DMS53 treated with DMSO at 0.1 percent for 48 hours (cell line): ENCODE results near the gene SMYD5.
"Not testable (repeated sequence)": the region's sequence is repeated elsewhere in the genome, so short reads cannot be mapped to it uniquely, and the experiment has no call there.

ENCODE experiments used
- DNase-seq: peaks from one replicate; lab custom pipeline; 2025; ENCODE audit not compliant: unreplicated experiment; lab: John Stamatoyannopoulos, UW

The SMYD5 gene

GRCh38 chr2:73214120-73215035, at the start of gene SMYD5:
SMYD5 (plus strand) TSS chr2:73214245; CDS start chr2:73214267, 22 bp downstream.
- DNase-seq = peak; percentile 47

GRCh38 chr2:73165978-73166377, 48.1 kb upstream of the SMYD5 start:
- DNase-seq = not testable (repeated sequence)

- not testable (repeated sequence) for DNase-seq
Measured at GRCh38 chr2:73166813-73167212, 47.2 kb upstream of the SMYD5 start.

- not testable (repeated sequence) for DNase-seq
Measured at GRCh38 chr2:73168348-73168747, 45.7 kb upstream of the SMYD5 start.

- not testable (repeated sequence) for DNase-seq
Measured at GRCh38 chr2:73170341-73170740, 43.7 kb upstream of the SMYD5 start.

GRCh38 chr2:73172963-73173362, 41.1 kb upstream of the SMYD5 start:
- DNase-seq = no peak

GRCh38 chr2:73173781-73174180, 40.3 kb upstream of the SMYD5 start:
- no peak for DNase-seq

GRCh38 chr2:73174244-73174643, 39.8 kb upstream of the SMYD5 start:
- DNase-seq = no peak

GRCh38 chr2:73174941-73175662, 38.9 kb upstream of the SMYD5 start:
- DNase-seq = no peak

GRCh38 chr2:73175663-73176204, 38.3 kb upstream of the SMYD5 start:
- DNase-seq = peak; percentile 27

GRCh38 chr2:73176205-73176880, 37.7 kb upstream of the SMYD5 start:
- no peak for DNase-seq

- peak; percentile 55 for DNase-seq
Measured at GRCh38 chr2:73176881-73177644, 37.0 kb upstream of the SMYD5 start.

- DNase-seq = peak; percentile 36
Measured at GRCh38 chr2:73177645-73178255, 36.3 kb upstream of the SMYD5 start.

- no peak for DNase-seq
Measured at GRCh38 chr2:73185965-73186364, 28.1 kb upstream of the SMYD5 start.

GRCh38 chr2:73187549-73187948, 26.5 kb upstream of the SMYD5 start:
- DNase-seq = no peak

GRCh38 chr2:73197579-73197978, 16.5 kb upstream of the SMYD5 start:
- DNase-seq = no peak

- not testable (repeated sequence) for DNase-seq
Measured at GRCh38 chr2:73200281-73200680, 13.8 kb upstream of the SMYD5 start.

GRCh38 chr2:73202156-73203054, 11.6 kb upstream of the SMYD5 start, which contains the start of gene NOTO:
NOTO (plus strand) TSS chr2:73202574; CDS start chr2:73202667, 93 bp downstream.
- DNase-seq = peak; percentile 28
